Measurements from ENCODE around the gene LHX4.

LHX4 gene

DNA sequence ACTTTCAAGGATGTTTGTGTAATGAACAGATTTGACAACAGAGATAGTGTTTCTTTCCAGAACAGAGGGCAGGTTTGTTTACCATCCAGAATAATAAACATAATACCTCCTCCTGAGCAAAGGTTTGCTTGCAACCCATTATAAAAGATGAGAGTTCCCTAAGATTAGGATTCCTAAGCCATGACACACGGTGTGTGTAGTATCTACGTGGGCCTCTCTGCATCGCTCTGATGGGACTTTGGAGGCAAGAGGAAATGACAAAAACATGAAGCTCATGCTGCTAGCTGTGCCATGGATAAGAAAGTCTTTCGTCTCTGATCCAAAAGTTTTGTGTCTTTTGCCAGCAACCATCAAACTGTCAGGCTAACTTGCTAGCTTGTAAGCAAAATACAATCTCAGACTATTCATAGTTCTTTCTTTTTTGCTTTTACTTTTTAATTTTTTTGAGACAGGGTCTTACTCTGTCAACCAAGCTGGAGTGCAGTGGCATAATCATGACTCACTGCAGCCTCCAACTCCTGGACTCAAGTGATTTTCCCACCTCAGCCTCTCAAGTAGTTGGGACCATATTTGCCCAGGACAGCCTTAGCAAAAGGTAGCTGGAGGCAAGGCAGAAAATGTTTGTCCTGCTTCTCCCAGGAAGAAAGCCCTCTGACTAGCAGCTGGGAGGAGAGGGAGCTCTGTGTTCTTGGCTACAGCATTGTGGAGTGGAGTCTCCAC lies 81.1 kb downstream of the LHX4 start:
- no peaks in the 10 kb centered on the region for H3K4me1 ChIP-seq
- TF ChIP-seq CTCF (IDR thresholded peaks at IDR 0.05; ENCODE audit: low read depth, low read length) = no peak
- no peak for DNase-seq
- no peaks in the 10 kb centered on the region for H3K27me3 ChIP-seq
- no peaks in the 10 kb centered on the region for H3K36me3 ChIP-seq
- H3K4me3 ChIP-seq (ENCODE audit: low read depth, low read length) = no peak overlapping the region
- H3K9me3 ChIP-seq = no peaks in the 10 kb centered on the region

- no peak overlapping the region for H3K4me3 ChIP-seq (ENCODE audit: low read depth, low read length)
- H3K27me3 ChIP-seq = no peaks in the 10 kb centered on the region
- H3K9me3 ChIP-seq = no peaks in the 10 kb centered on the region
- H3K36me3 ChIP-seq = no peaks in the 10 kb centered on the region
- no peak for DNase-seq
- no peak for TF ChIP-seq CTCF (IDR thresholded peaks at IDR 0.05; ENCODE audit: low read depth, low read length)
- H3K4me1 ChIP-seq = no peaks in the 10 kb centered on the region
These were observed 82.9 kb downstream of the LHX4 start for GRCh38 chr1:180312926-180313325.

GRCh38 chr1:180327089-180327488 lies 97.0 kb downstream of the LHX4 start:
- no peak for TF ChIP-seq CTCF (IDR thresholded peaks at IDR 0.05; ENCODE audit: low read depth, low read length)
- Histone ChIP-seq H3K36me3 (no peaks in the 10 kb centered on the region), H3K4me3 (ENCODE audit: low read depth, low read length) (no peak overlapping the region), H3K4me1 (no peaks in the 10 kb centered on the region), H3K27me3 (no peaks in the 10 kb centered on the region), H3K9me3 (no peaks in the 10 kb centered on the region)
- no peak for DNase-seq

Data from BE2C (cell line).